K562 (cell line): ENCODE data around the gene ALOXE3. TPM values are rescaled to one million over a fixed set of nuclear protein-coding genes. Genes with fewer than 3 reads are reported as not detected.
A peak's percentile ranks its signal among the peaks of the same experiment; 100 is the strongest.

ENCODE experiments used
- CEBPB ChIP-seq: fragments of 450-650 bp; IDR thresholded peaks from 2 replicates; pipeline ENCODE4 v1.6.1; 2016; ENCODE audit warnings: missing genetic modification characterization, missing compliant biosample characterization
- E2F4 ChIP-seq: sonication (generic); formaldehyde crosslinking; IDR thresholded peaks from 2 replicates; pipeline ENCODE4 v1.8.0; 2022; ENCODE audit warnings: mild to moderate bottlenecking, low read depth, missing genetic modification reagents
- EGR1 ChIP-seq: fragments of 450-650 bp; conservative IDR thresholded peaks from 2 replicates; pipeline ENCODE4 v1.6.1; 2017; ENCODE audit warnings: mild to moderate bottlenecking
- HNRNPK ChIP-seq: fragments of 200-400 bp; formaldehyde crosslinking; IDR thresholded peaks from one replicate; pipeline ENCODE4 v1.6.1; 2018; ENCODE audit warnings: mild to moderate bottlenecking, low read depth, low read length; ENCODE audit not compliant: poor library complexity, severe bottlenecking
- JUNB ChIP-seq: fragments of 450-650 bp; formaldehyde crosslinking; conservative IDR thresholded peaks from 2 replicates; pipeline ENCODE4 v1.4.0; 2020; ENCODE audit warnings: mild to moderate bottlenecking
- KAT8 ChIP-seq: fragments of 450-650 bp; IDR thresholded peaks from 2 replicates; pipeline ENCODE4 v1.6.1; 2016; ENCODE audit warnings: low read depth, mild to moderate bottlenecking
- SMC3 ChIP-seq: conservative IDR thresholded peaks from 2 replicates; pipeline ENCODE4 v1.6.1; 2011; ENCODE audit warnings: low read depth, low read length, improper control_type of control experiment; ENCODE audit not compliant: insufficient read depth
- ZNF41 ChIP-seq: fragments of 250-450 bp; sonication (Bioruptor Pico); conservative IDR thresholded peaks from 2 replicates; pipeline ENCODE4 v1.4.0; 2020; ENCODE audit warnings: mild to moderate bottlenecking
- polyA plus RNA-seq, 8 experiments: library from polyadenylated mRNA; depleted of rRNA in 4 of 8; stranded (reverse) in 5 of 8; unstranded in 3 of 8; fragments of >200 nt; fragmentation: Nextera tagmentation in 2 of 8; fragmentation: Illumina TruSeq in 1 of 8; extraction: Ambion mirVana in 2 of 8; extraction: Trizol in 1 of 8; gene quantifications; 2 replicates each; pipeline versions ENCODE4 v1.2.1 to v1.2.3, GENCODE V29; 2011 to 2014; ENCODE audit warnings: inconsistent platforms in 1 of 8, missing spikeins in 1 of 8
- total RNA-seq, 7 experiments: library from RNA; depleted of rRNA in 6 of 7; stranded (reverse); fragments of >200 nt in 6 of 7; fragmentation: Illumina TruSeq in 2 of 7; extraction: Trizol in 2 of 7; gene quantifications; 2 replicates each; pipeline versions ENCODE4 v1.2.1 to v1.2.3, GENCODE V29; 2011 to 2021; ENCODE audit warnings: low replicate concordance in 1 of 7
- TF ChIP-seq, protein P1 (sequence below): fragments of 450-650 bp; IDR thresholded peaks from 2 replicates; pipeline ENCODE4 v1.6.1; 2018; ENCODE audit not compliant: partially characterized antibody
- TF ChIP-seq, protein P2 (sequence below), 2 experiments: fragments of 450-650 bp; formaldehyde crosslinking in 1 of 2; IDR thresholded peaks; 2 replicates each; pipeline versions ENCODE4 v1.4.0 to v1.6.1; 2014 to 2020; ENCODE audit warnings: mild to moderate bottlenecking in 2 of 2, borderline replicate concordance in 1 of 2, low read depth in 1 of 2

The ALOXE3 gene
- total and polyA plus RNA-seq, 9 of the 15 experiments (the other 6 are each of a cell fraction or from before 2014, with no cell fraction given), result 0.04 TPM; not detected in 8

DNA sequence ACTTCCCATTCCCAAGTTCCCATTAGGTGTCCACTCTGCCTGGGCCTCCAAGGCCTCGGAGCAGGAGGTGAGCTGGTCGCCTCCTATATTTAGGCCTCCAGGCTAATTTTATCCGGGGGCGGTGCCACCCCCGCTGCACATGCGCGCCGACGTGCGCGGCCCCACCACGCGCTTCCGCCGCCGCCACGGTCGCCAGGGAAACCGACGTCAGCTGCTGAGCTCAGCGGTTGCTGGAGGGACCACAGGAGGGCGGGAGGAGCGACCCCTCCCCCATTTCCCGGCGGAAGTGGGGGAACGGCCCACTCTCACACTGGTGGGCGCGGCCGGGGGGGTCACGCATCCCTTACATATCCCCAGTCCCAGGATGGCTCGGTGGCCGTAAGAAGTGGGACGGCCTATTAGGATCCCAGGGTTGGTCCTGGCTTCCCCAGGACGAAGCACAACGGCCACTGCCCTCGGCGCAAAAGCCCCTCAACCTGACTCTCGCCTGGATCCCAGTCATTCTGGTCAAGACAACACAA, 32.9 kb upstream of the ALOXE3 start (continued):
- TF ChIP-seq, protein P1, sequence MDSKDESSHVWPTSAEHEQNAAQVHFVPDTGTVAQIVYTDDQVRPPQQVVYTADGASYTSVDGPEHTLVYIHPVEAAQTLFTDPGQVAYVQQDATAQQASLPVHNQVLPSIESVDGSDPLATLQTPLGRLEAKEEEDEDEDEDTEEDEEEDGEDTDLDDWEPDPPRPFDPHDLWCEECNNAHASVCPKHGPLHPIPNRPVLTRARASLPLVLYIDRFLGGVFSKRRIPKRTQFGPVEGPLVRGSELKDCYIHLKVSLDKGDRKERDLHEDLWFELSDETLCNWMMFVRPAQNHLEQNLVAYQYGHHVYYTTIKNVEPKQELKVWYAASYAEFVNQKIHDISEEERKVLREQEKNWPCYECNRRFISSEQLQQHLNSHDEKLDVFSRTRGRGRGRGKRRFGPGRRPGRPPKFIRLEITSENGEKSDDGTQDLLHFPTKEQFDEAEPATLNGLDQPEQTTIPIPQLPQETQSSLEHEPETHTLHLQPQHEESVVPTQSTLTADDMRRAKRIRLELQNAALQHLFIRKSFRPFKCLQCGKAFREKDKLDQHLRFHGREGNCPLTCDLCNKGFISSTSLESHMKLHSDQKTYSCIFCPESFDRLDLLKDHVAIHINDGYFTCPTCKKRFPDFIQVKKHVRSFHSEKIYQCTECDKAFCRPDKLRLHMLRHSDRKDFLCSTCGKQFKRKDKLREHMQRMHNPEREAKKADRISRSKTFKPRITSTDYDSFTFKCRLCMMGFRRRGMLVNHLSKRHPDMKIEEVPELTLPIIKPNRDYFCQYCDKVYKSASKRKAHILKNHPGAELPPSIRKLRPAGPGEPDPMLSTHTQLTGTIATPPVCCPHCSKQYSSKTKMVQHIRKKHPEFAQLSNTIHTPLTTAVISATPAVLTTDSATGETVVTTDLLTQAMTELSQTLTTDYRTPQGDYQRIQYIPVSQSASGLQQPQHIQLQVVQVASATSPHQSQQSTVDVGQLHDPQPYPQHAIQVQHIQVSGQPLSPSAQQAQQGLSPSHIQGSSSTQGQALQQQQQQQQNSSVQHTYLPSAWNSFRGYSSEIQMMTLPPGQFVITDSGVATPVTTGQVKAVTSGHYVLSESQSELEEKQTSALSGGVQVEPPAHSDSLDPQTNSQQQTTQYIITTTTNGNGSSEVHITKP, result no peak
- no peak for TF ChIP-seq SMC3
- TF ChIP-seq, protein P2, sequence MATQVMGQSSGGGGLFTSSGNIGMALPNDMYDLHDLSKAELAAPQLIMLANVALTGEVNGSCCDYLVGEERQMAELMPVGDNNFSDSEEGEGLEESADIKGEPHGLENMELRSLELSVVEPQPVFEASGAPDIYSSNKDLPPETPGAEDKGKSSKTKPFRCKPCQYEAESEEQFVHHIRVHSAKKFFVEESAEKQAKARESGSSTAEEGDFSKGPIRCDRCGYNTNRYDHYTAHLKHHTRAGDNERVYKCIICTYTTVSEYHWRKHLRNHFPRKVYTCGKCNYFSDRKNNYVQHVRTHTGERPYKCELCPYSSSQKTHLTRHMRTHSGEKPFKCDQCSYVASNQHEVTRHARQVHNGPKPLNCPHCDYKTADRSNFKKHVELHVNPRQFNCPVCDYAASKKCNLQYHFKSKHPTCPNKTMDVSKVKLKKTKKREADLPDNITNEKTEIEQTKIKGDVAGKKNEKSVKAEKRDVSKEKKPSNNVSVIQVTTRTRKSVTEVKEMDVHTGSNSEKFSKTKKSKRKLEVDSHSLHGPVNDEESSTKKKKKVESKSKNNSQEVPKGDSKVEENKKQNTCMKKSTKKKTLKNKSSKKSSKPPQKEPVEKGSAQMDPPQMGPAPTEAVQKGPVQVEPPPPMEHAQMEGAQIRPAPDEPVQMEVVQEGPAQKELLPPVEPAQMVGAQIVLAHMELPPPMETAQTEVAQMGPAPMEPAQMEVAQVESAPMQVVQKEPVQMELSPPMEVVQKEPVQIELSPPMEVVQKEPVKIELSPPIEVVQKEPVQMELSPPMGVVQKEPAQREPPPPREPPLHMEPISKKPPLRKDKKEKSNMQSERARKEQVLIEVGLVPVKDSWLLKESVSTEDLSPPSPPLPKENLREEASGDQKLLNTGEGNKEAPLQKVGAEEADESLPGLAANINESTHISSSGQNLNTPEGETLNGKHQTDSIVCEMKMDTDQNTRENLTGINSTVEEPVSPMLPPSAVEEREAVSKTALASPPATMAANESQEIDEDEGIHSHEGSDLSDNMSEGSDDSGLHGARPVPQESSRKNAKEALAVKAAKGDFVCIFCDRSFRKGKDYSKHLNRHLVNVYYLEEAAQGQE (IDR thresholded peaks at IDR 0.05; ENCODE audit: borderline replicate concordance), result no peak
- TF ChIP-seq, protein P2 (CRISPR knock-in tag; IDR thresholded peaks at IDR 0.05; ENCODE audit: low read depth), result no peak
- no peak for TF ChIP-seq HNRNPK
- no peak for TF ChIP-seq ZNF41 (CRISPR knock-in tag)
- TF ChIP-seq CEBPB (tag), result no peak
- no peak for TF ChIP-seq JUNB (CRISPR knock-in tag)
- peak; percentile 97 for TF ChIP-seq EGR1
- TF ChIP-seq KAT8, result no peak
- no peak for TF ChIP-seq E2F4 (CRISPR knock-in tag)
